ENCODE measurements around the gene CITED2.

Gene CITED2

DNA sequence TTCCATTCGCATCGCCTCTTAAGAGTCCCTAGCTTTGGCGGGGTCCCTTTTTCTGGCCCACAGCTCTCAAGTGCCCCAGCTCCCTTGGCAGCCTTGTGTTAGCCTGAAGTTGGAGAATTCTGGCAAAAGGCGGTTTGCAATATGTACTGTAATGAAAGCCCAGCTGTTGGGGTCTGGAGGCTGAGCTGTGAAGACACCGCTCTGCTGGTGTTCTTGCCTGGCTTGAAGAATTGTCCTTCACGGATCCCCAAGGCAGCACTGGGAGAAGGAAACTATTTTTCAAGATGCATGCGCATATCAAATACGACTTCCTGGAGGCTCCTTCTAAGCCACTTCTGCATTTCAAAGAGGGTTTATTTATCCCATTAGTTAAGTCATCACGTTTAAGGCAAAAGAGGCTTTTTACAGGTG, 21.4 kb upstream of the CITED2 start:
- no peak overlapping the region for H3K27ac ChIP-seq
- TF ChIP-seq, protein P1, sequence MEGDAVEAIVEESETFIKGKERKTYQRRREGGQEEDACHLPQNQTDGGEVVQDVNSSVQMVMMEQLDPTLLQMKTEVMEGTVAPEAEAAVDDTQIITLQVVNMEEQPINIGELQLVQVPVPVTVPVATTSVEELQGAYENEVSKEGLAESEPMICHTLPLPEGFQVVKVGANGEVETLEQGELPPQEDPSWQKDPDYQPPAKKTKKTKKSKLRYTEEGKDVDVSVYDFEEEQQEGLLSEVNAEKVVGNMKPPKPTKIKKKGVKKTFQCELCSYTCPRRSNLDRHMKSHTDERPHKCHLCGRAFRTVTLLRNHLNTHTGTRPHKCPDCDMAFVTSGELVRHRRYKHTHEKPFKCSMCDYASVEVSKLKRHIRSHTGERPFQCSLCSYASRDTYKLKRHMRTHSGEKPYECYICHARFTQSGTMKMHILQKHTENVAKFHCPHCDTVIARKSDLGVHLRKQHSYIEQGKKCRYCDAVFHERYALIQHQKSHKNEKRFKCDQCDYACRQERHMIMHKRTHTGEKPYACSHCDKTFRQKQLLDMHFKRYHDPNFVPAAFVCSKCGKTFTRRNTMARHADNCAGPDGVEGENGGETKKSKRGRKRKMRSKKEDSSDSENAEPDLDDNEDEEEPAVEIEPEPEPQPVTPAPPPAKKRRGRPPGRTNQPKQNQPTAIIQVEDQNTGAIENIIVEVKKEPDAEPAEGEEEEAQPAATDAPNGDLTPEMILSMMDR (conservative IDR thresholded peaks at IDR 0.05; ENCODE audit: low read depth), result no peak
- POLR2A ChIA-PET (ENCODE audit: low non-redundant PET), result no interaction called here
- CTCF ChIA-PET, result no interaction called here
- DNase-seq (ENCODE audit: low spot score), result no peak

DNA sequence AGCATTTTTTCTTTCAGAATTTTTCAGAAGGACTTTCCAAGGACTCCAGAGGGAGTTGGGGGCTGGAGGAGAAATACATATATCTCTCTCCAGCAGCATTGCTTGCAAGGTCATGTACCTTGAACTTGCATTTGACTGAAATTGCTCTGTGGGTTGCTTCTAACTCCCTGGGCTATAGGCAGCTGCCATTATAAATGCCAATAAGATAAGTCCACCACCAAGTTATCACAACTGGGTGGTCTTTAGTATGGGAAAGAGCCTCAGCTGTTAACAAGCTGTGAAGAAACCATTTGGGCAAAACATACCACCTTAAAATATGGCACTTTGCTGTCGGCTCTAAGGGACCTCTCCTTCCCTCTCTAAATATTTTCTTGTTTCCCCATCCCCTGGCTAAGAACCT, 20.9 kb upstream of the CITED2 start:
- no peak for DNase-seq (ENCODE audit: low spot score)
- ChIA-PET POLR2A (ENCODE audit: low non-redundant PET) (no interaction called here), CTCF (no interaction called here)
- TF ChIP-seq, protein P1 (conservative IDR thresholded peaks at IDR 0.05; ENCODE audit: low read depth), result no peak
- H3K27ac ChIP-seq, result no peak overlapping the region

DNA sequence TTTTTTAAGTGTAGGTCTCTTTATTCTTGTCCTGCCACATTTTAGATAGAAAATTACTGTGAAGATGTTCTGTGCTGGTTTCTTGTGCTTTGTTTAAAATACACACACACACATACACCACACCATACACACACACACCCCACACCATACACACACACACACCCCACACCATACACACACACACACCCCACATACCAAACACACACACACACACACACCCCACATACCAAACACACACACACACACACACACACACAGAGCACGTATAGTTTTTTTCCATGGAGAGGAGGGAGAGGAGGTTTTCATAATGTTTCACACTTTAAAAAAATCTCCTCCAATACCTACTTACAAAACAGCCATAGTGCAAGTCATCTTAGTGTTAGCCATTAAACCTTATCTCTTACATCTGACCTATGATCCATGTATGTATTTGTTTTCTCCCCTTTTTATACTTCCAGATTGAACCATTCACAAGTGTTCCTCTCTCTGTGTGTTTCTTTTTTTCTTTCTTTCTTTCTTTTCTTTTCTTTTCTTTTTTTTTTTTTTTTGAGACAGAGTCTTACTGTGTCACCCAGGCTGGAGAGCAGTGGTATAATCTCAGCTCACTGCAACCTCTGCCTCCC, 19.7 kb upstream of the CITED2 start:
- no peak for DNase-seq (ENCODE audit: low spot score)
- ChIA-PET POLR2A (ENCODE audit: low non-redundant PET) (no interaction called here), CTCF (interaction anchor here (0.6 kb wide), 1 partner anchor 323 kb away, joined by 4 read pairs; no protein-coding TSS in a partner anchor)
- no peak overlapping the region for H3K27ac ChIP-seq
- TF ChIP-seq, protein P1 (conservative IDR thresholded peaks at IDR 0.05; ENCODE audit: low read depth), result no peak

DNA sequence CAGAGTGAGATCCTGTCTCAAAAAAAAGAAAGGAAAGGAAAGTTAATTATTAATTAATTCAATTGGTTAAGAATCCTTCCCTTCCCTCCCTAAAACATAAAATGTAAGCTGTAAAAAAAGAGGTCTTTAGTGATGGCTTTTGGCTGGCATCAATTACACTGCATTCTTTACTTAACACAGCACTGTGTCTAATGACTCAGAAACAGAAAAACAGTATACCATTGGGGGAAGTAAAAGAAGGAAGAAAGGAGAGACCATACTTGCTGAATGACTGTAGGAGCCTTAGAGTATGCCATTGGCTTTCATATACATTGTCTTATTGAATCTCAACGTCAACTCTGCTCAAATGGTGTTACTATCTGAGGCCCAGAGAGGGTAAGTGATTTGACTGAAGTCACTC, 18.3 kb upstream of the CITED2 start:
- CTCF ChIA-PET, result interaction anchor here (0.7 kb wide), 1 partner anchor 855 kb away, joined by 3 read pairs; no protein-coding TSS in a partner anchor
- no peak for DNase-seq (ENCODE audit: low spot score)
- no peak overlapping the region for H3K27ac ChIP-seq
- TF ChIP-seq, protein P1 (conservative IDR thresholded peaks at IDR 0.05; ENCODE audit: low read depth), result no peak
- POLR2A ChIA-PET (ENCODE audit: low non-redundant PET), result no interaction called here

DNA sequence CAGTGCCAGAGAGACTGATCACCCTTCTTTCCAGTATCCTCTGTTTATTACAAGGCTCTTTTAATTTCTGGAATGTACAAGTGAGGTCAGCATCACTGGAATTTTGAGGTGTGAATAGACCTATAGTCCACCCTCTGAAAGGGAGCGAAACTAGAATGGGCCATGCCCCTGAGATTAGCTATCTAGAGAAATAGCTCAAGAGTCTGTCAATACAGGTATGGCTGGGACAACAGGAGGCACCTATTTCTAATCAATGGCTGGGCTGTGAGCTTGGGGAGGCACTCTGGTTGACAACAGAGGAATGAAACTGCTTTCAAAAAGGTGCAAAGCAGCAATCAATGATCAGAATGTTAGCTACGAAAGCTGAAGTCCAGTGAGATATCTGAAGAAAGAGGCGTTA, 17.3 kb upstream of the CITED2 start:
- TF ChIP-seq, protein P1 (conservative IDR thresholded peaks at IDR 0.05; ENCODE audit: low read depth), result no peak
- CTCF ChIA-PET, result no interaction called here
- POLR2A ChIA-PET (ENCODE audit: low non-redundant PET), result no interaction called here
- no peak for DNase-seq (ENCODE audit: low spot score)
- H3K27ac ChIP-seq, result no peak overlapping the region

DNA sequence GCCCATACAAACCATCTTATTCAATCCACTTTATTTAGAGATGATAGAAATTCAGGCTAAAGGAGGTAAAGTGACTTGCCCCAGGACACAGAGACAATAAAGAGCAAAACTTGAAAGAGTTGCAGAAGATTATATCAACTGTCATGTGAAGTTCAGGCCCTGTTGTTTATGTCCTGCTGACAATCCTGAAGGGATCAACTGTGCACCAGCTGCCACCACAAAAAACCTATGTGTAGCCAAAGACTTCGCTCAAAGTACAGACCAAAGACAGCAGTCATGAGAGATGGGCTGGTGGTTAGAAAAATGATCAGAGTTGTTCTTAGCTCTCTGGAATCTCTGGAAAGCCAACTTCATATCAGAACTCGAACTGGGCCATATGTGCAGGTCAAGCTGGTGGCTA, 16.0 kb upstream of the CITED2 start:
- no peak for DNase-seq (ENCODE audit: low spot score)
- no peak overlapping the region for H3K27ac ChIP-seq
- CTCF ChIA-PET, result no interaction called here
- TF ChIP-seq, protein P1 (conservative IDR thresholded peaks at IDR 0.05; ENCODE audit: low read depth), result no peak
- POLR2A ChIA-PET (ENCODE audit: low non-redundant PET), result no interaction called here

All from RWPE1 (cell line).